Sigmoid colon (tissue), 7 donors: ENCODE measurements around the gene MAML3. TPM values are rescaled to one million over a fixed set of nuclear protein-coding genes. Genes with fewer than 3 reads are reported as not detected.
A peak's percentile ranks its signal among the peaks of the same experiment; 100 is the strongest.

Experiments used
- DNase-seq: peaks from one replicate; pipeline ENCODE4 v3.0.0-alpha.2; 2019
- H3K27ac ChIP-seq, 4 donors: fragments of 200-600 bp; sonication (generic); one replicate each; pipeline ENCODE4 v1.5.1; 2016 to 2019; ENCODE audit warnings: mild to moderate bottlenecking in 1 of 4
- H3K27me3 ChIP-seq, 3 donors: fragments of 200-600 bp; sonication (generic); one replicate each; pipeline ENCODE4 v1.5.1; 2019; ENCODE audit warnings: mild to moderate bottlenecking in 1 of 3
- H3K36me3 ChIP-seq, 4 donors: fragments of 200-600 bp; sonication (generic); one replicate each; pipeline ENCODE4 v1.5.1; 2016 to 2019
- H3K4me1 ChIP-seq, 4 donors: fragments of 200-600 bp; sonication (generic); one replicate each; pipeline ENCODE4 v1.5.1; 2017 to 2019
- H3K4me3 ChIP-seq, 4 donors: fragments of 200-600 bp; sonication (generic); one replicate each; pipeline ENCODE4 v1.5.1; 2017 to 2019; ENCODE audit warnings: mild to moderate bottlenecking in 2 of 4, moderate library complexity in 1 of 4
- H3K9me3 ChIP-seq, 4 donors: fragments of 200-600 bp in 3 of 4; sonication (generic) in 3 of 4; one replicate each; pipeline versions ENCODE4 v1.5.1 to v1.6.1; 2013 to 2019
- EP300 ChIP-seq, 4 donors: sonication (generic); formaldehyde crosslinking; IDR thresholded peaks; one replicate each; pipeline ENCODE4 v1.6.1; 2017; ENCODE audit warnings: antibody characterized with exemption in 4 of 4
- POLR2A ChIP-seq, 2 donors: fragments of 450-650 bp; IDR thresholded peaks; one replicate each; pipeline ENCODE4 v1.6.1; 2016; ENCODE audit warnings: antibody characterized with exemption in 2 of 2, mild to moderate bottlenecking in 2 of 2, moderate library complexity in 2 of 2
- POLR2AphosphoS5 ChIP-seq, 4 donors: sonication (generic); formaldehyde crosslinking; IDR thresholded peaks; one replicate each; pipeline ENCODE4 v1.6.1; 2017; ENCODE audit warnings: antibody characterized with exemption in 4 of 4
- WGBS, 2 donors: extraction: QIAGEN DNeasy Blood & Tissue Kit; methylation state at CpG; one replicate each; pipeline ENCODE4 v1.1.7; 2013; 5-methylcytosine and 5-hydroxymethylcytosine counted together
- intact Hi-C: fragments of 100-400 bp; cut with DNase I; formaldehyde crosslinking; loops from one replicate; pipeline ENCODE4 v1.15.1; 2023
- polyA plus RNA-seq, 3 donors: library from polyadenylated mRNA; stranded (reverse); fragments of 200-250 nt; gene quantifications; one replicate each; pipeline ENCODE4 v1.2.3, GENCODE V29; 2013
- total RNA-seq, 4 donors: library from RNA; depleted of rRNA; stranded (reverse); fragments of >200 nt; gene quantifications; one replicate each; pipeline ENCODE4 v1.1.0, GENCODE V29; 2016
- TF ChIP-seq, protein P1 (sequence below), 4 experiments: fragments of 450-650 bp in 3 of 4; fragments of 200-600 bp in 1 of 4; IDR thresholded peaks; one replicate each; pipeline ENCODE4 v1.5.1; 2016 to 2019; ENCODE audit warnings: antibody characterized with exemption in 4 of 4, mild to moderate bottlenecking in 3 of 4, moderate library complexity in 2 of 4
- donor health status: healthy with polysubstance abuse.
- donor health status: Bipolar disorder and iron deficiency.
- donor health status: healthy.

The MAML3 gene
- total and polyA plus RNA-seq, 7 donors = 3.5 to 16.3 (median 5.4) TPM

DNA sequence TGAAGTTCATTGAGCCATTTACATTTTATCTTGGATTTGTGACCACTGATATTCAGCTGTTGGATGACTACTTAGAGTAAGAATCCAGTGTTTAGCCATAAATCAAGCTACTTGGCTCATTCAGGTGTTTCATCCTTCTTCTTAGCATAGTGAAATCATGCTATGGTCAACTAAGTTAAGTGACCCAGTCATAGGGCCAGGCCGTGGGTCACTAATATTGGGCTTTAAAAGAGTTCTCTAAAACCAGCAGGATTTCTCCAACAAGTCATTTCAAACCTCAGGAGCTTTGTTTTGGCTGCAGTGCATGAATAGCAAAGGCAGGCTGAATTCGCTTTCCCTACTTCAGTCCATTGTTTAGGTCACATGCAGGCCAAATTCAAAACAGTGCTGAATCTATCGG, 181.0 kb downstream of the MAML3 start:
- H3K4me3 ChIP-seq = no peak overlapping the region
- no peaks in the 10 kb centered on the region for H3K9me3 ChIP-seq
- 62 to 81% methylated on average over 3 of the region's 3 CpGs for WGBS, 2 donors
- H3K27ac ChIP-seq = peak overlapping the region in 2 of 4 donors; percentile 12 to 50
- TF ChIP-seq POLR2AphosphoS5 (IDR thresholded peaks at IDR 0.05) (no peak), EP300 (IDR thresholded peaks at IDR 0.05) (no peak), POLR2A (IDR thresholded peaks at IDR 0.05) (no peak)
- TF ChIP-seq, protein P1, sequence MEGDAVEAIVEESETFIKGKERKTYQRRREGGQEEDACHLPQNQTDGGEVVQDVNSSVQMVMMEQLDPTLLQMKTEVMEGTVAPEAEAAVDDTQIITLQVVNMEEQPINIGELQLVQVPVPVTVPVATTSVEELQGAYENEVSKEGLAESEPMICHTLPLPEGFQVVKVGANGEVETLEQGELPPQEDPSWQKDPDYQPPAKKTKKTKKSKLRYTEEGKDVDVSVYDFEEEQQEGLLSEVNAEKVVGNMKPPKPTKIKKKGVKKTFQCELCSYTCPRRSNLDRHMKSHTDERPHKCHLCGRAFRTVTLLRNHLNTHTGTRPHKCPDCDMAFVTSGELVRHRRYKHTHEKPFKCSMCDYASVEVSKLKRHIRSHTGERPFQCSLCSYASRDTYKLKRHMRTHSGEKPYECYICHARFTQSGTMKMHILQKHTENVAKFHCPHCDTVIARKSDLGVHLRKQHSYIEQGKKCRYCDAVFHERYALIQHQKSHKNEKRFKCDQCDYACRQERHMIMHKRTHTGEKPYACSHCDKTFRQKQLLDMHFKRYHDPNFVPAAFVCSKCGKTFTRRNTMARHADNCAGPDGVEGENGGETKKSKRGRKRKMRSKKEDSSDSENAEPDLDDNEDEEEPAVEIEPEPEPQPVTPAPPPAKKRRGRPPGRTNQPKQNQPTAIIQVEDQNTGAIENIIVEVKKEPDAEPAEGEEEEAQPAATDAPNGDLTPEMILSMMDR (IDR thresholded peaks at IDR 0.05) = no peak
- intact Hi-C loops = no loop called here
- no peak for DNase-seq
- H3K36me3 ChIP-seq = no peaks in the 10 kb centered on the region
- H3K27me3 ChIP-seq = no peaks in the 10 kb centered on the region
- H3K4me1 ChIP-seq = peaks cover 0 to 43% (median 36%) of the 10 kb centered on the region in 4 donors

DNA sequence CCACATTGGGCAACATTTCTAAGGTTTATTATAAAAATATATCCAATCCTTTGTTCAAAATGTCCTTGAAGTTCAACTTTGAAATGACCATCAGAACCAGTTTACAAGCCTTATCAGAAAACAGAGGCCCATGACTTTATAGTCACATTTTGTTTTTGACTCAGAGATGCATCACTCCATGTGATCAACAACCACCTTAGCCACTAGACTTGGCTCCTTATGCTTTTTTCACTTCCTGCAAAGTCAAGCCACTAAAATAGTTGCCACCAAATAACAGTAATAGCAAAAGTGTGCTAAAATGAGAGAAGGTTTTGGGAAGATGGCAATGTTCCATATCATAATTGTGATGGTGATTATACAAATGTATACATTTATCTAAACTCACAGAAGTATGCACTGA, 181.7 kb downstream of the MAML3 start:
- H3K4me3 ChIP-seq = no peak overlapping the region
- peaks cover 0 to 43% (median 37%) of the 10 kb centered on the region in 4 donors for H3K4me1 ChIP-seq
- H3K27me3 ChIP-seq = no peaks in the 10 kb centered on the region
- TF ChIP-seq POLR2A (IDR thresholded peaks at IDR 0.05) = no peak
- no peak for TF ChIP-seq EP300 (IDR thresholded peaks at IDR 0.05)
- DNase-seq = no peak
- no peaks in the 10 kb centered on the region for H3K36me3 ChIP-seq
- intact Hi-C loops = no loop called here
- no peaks in the 10 kb centered on the region for H3K9me3 ChIP-seq
- H3K27ac ChIP-seq = no peak overlapping the region

DNA sequence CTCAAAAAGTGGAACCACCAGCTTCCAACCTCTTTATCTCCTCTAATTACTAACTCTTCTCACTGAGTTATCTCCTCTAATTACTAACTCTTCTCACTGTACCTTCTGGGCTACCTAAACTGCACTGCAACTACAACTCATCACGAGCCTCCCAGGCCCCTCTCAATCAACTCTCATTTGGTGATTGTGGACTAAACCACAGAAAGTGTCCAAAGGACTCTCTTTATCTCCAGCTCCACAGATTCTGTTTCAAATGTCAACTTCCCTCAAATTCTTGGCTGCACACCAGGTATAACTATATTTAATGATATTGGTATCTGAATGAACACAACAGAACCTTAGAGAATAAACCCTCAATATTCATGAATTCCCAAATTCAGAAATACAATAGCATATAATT, 182.9 kb downstream of the MAML3 start:
- Histone ChIP-seq H3K4me1 (peaks cover 0 to 32% (median 31%) of the 10 kb centered on the region in 4 donors), H3K27ac (no peak overlapping the region), H3K4me3 (no peak overlapping the region), H3K27me3 (no peaks in the 10 kb centered on the region), H3K9me3 (no peaks in the 10 kb centered on the region), H3K36me3 (no peaks in the 10 kb centered on the region)
- TF ChIP-seq POLR2AphosphoS5 (IDR thresholded peaks at IDR 0.05) (no peak), POLR2A (IDR thresholded peaks at IDR 0.05) (no peak), EP300 (IDR thresholded peaks at IDR 0.05) (no peak)
- TF ChIP-seq, protein P1 (IDR thresholded peaks at IDR 0.05) = no peak
- intact Hi-C loops = no loop called here
- DNase-seq = no peak
- 71 to 90% methylated on average over 1 of the region's 1 CpG for WGBS, 2 donors

DNA sequence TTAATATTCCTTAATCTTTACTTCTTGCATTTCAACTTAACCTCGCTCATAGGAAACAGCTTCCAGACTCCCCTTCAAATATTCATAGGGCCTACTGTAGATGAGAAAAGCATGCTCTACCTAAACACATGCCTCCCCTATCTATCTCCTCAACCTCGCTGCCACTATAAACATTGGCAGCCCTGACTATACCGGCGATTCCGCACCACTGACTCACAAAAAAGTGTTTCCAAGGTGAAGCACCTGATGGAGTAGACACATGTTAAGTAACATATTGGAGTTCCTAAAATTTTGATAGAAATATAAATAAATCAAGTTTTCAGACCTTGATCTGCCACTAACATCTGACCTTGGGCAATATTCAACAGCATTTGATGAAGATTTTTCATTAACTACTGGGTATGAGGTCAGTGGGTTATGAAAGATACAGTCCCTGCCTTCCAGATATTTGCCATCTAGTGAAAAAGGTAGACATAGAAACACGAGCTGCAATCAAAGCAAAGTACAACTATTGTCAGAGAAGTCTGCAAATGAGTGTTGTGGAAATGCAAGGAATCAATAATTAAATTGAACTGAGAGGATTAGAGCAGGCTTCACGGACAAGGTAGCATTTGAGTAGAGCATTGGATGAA, 184.2 kb downstream of the MAML3 start:
- peaks cover 0 to 35% (median 31%) of the 10 kb centered on the region in 4 donors for H3K4me1 ChIP-seq

DNA sequence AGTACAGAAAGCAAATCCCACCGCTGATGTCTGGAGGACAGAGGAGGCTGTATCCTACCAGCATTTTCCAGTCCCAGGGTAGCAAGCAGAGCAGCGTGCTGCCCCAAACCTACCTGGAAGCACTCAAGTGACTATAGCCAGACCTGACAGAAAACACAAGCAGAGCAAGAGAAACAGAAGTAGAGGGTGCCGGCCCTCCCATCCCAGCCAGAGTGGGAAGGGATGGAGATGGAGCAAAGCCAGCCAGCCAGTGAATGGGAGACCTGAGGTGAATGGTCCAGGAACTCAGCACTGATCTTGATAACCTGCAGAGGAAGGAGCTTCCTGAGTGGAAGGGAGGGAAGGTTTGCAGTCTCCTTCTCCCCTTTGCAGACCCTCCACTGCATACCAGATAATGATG, 185.2 kb downstream of the MAML3 start:
- Histone ChIP-seq H3K9me3 (no peaks in the 10 kb centered on the region), H3K36me3 (no peaks in the 10 kb centered on the region), H3K4me3 (no peak overlapping the region), H3K27ac (peak overlapping the region in 2 of 4 donors; percentile 6 to 18), H3K27me3 (no peaks in the 10 kb centered on the region), H3K4me1 (peaks cover 0 to 40% (median 33%) of the 10 kb centered on the region in 4 donors)
- 86 to 90% methylated on average over 3 of the region's 3 CpGs for whole genome bisulfite sequencing, 2 donors
- intact Hi-C loops = no loop called here
- TF ChIP-seq POLR2AphosphoS5 (IDR thresholded peaks at IDR 0.05) (no peak), POLR2A (IDR thresholded peaks at IDR 0.05) (no peak), EP300 (IDR thresholded peaks at IDR 0.05) (no peak)
- TF ChIP-seq, protein P1 (IDR thresholded peaks at IDR 0.05) = no peak
- no peak for DNase-seq

More for the DNA sequence above, 184.2 kb downstream of the MAML3 start:
- Histone ChIP-seq H3K27me3 (no peaks in the 10 kb centered on the region), H3K9me3 (no peaks in the 10 kb centered on the region), H3K36me3 (no peaks in the 10 kb centered on the region), H3K27ac (no peak overlapping the region), H3K4me3 (no peak overlapping the region)
- TF ChIP-seq, protein P1 (IDR thresholded peaks at IDR 0.05) = no peak
- TF ChIP-seq POLR2AphosphoS5 (IDR thresholded peaks at IDR 0.05) (no peak), EP300 (IDR thresholded peaks at IDR 0.05) (no peak), POLR2A (IDR thresholded peaks at IDR 0.05) (no peak)
- no peak for DNase-seq
- intact Hi-C loops = no loop called here
- WGBS, 2 donors = 88% methylated on average over 7 of the region's 7 CpGs
